NB4 (cell line): Measurements from ENCODE around the gene FAM120AOS.

ENCODE experiments used
- CTCF ChIP-seq: IDR thresholded peaks from one replicate; pipeline ENCODE4 v1.5.1; 2012; ENCODE audit warnings: low read depth, low read length
- MYC ChIP-seq: IDR thresholded peaks from 2 replicates; pipeline ENCODE4 v1.6.1; 2011; ENCODE audit warnings: low read depth, low read length
- POLR2A ChIP-seq: IDR thresholded peaks from 2 replicates; pipeline ENCODE4 v1.6.1; 2011; ENCODE audit warnings: mild to moderate bottlenecking; ENCODE audit not compliant: insufficient read length; ENCODE audit errors: extremely low read depth

GRCh38 chr9:93486268-93486667 lies 32.9 kb upstream of the FAM120AOS start:
- TF ChIP-seq CTCF, result no peak
- no peak for TF ChIP-seq POLR2A
- TF ChIP-seq MYC, result no peak
